GM12875 (cell line): ENCODE data around the gene HLA-DOA.

Experiments used
- H3K4me3 ChIP-seq: one replicate; pipeline ENCODE4 v1.5.1; 2011; ENCODE audit warnings: low read depth, low read length, control low read depth
- TF ChIP-seq, protein P1 (sequence below): IDR thresholded peaks from 2 replicates; pipeline ENCODE4 v1.5.1; 2011; ENCODE audit warnings: low read depth, mild to moderate bottlenecking, control low read depth, inconsistent platforms, low read length, moderate library complexity, borderline replicate concordance; ENCODE audit not compliant: insufficient read depth

The HLA-DOA gene

DNA sequence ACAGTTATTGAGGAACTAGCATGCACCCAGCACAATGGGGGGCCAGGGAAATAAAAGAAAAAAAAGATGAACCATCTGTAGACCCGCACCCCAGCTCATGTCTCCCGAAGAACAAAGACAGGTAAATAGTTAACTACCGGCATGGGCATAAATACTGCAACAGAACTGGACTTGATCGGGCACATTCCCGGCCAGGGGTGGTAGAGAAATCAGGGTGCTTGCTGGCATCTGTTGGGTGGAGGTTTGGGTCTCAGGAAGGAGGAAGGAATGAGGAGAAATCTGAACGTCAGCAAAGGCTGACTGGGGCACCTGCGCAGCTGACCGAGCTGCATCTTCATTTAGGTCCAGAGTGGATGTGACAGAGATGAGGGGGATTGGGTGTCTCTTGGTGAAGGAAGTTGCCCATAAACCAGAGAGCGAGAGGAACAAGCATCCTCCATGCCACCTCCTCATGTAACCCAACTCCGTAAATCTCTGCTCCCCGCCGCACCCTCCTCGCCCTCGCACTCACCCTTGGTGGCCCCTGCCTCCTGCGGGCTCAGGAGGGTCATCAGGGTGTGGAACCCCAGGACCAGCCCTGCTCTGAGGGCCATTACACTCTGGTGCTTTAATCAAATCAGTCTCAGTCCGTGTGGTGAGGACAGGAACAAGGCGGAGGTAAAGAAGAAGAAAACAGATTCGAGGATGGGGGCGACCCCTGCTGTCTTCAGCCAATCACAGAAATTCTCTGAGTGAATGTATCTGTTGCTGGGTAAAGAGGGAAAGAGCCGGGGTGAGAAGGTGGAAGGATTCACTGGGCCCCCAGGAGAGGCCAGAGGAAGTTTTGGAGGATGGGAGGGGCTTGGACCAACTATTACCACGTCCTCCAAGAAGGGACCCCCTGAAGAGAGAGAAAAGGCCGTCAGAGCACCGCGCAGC is at the start of gene HLA-DOA:
TSS of gene HLA-DOA (minus strand) at position 648 of the 918 bp plus-strand sequence.
- peak within 1 kb of the TSS; percentile 85 for H3K4me3 ChIP-seq
- TF ChIP-seq, protein P1, sequence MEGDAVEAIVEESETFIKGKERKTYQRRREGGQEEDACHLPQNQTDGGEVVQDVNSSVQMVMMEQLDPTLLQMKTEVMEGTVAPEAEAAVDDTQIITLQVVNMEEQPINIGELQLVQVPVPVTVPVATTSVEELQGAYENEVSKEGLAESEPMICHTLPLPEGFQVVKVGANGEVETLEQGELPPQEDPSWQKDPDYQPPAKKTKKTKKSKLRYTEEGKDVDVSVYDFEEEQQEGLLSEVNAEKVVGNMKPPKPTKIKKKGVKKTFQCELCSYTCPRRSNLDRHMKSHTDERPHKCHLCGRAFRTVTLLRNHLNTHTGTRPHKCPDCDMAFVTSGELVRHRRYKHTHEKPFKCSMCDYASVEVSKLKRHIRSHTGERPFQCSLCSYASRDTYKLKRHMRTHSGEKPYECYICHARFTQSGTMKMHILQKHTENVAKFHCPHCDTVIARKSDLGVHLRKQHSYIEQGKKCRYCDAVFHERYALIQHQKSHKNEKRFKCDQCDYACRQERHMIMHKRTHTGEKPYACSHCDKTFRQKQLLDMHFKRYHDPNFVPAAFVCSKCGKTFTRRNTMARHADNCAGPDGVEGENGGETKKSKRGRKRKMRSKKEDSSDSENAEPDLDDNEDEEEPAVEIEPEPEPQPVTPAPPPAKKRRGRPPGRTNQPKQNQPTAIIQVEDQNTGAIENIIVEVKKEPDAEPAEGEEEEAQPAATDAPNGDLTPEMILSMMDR: no peak

GRCh38 chr6:33057222-33058150 is 48.1 kb upstream of the HLA-DOA start:
- H3K4me3 ChIP-seq: no peak overlapping the region
- TF ChIP-seq, protein P1: no peak

DNA sequence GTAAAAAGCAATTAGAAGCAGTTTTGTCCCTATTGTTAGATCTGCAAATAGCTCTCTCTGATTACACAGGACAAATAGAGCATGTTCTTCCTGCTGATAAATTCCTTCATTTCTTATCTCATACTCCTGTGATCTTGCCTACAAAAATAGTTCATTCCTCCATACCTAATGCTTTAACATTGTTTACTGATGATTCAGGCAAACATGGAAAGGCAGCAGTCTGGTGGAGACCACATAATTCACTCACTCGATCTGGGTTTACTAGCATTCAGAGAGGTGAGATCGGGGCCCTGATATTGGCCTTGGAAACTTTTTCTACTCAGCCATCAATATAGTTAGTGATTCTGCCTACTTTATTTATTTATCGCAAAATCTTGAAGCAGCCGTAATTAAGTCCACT is 43.8 kb upstream of the HLA-DOA start:
- TF ChIP-seq, protein P1: no peak
- H3K4me3 ChIP-seq: no peak overlapping the region

DNA sequence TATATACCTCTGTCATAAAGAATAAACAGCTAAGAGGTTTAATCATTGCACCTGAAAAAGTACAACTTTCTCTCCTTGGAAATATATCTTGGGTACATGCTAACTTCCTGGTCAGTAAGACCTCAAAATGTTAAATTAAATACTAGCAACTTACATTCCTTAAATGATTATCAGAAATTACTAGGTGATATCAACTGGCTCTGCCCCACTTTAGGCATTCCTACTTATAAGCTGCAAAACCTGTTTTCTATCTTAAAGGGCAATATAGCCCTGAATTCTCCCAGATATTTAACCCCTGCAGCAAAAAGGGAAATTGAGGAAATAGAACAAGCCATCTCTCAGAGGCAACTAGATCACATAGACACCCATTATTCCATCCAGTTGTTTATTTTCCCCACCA is 43.2 kb upstream of the HLA-DOA start:
- H3K4me3 ChIP-seq: no peak overlapping the region
- TF ChIP-seq, protein P1: no peak

- TF ChIP-seq, protein P1: no peak
- H3K4me3 ChIP-seq: no peak overlapping the region
Measured at GRCh38 chr6:33050014-33050810, 40.8 kb upstream of the HLA-DOA start.

DNA sequence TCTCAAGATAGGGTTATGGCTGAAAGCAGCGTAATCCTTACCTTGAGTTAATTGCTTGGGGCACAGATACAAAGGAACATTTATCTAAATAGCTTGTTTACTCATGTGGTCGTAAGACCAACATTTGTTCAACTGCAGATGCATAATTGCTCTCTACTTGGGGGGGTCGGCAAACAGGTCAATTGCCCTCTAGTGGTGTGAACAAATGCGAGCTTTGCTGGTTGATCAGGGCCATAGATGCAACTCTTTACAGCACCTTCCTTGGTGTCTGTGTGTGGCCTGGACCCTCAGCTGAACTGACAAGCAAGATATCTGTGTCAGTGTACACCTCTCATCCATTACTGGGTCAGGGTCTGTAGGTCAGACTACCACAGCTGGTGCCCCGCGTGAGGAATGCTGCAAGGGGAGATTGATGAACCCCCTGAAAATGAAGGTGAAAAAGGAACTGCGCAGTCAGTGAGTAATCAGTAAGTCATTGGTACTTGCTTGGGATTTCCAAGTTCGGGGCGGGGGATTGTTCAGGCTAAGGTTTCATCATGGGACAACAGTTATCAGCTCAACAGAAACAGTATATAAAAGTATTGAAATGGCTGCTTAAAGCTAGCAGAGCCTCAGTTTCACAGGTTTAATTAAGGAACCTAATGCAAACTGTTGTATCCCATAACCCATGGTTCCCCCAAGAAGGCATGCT is 40.1 kb upstream of the HLA-DOA start:
- H3K4me3 ChIP-seq: no peak overlapping the region
- TF ChIP-seq, protein P1: peak; percentile 64
